ENCODE measurements around the gene SETBP1.
"Not testable (repeated sequence)": the region's sequence is repeated elsewhere in the genome, so short reads cannot be mapped to it uniquely, and the experiment has no call there.

The SETBP1 gene

DNA sequence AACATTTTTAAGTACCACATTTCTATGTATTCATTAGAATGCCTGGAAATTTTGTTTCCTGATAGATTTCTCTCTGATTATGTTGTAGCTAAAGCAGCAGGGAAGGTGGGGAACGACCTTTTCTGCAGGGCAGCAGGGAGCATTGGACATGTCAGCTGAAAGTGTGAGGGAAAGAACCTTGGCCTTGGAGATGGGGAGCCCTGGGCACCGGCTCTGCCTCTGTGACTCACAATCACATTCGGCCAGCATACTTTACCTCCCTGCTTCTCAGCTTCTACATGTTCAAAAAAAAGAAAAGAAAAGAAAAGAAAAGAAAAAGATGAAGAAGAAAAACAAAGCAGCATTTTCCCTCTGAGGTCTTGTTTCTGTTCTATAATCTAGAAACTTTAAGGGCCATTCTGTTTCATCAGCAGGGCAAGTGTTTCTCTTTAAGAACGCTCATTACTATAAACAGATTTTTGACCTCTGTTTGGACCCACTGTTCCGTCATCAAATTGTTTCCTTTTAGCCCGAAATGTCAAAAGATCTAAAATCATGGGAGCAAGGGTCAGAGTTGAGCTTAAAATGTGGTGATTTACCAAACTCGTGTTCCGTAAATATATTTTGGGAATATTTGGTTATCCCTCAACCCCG lies 27.9 kb downstream of the SETBP1 start:
- DNase-seq = no peak

DNA sequence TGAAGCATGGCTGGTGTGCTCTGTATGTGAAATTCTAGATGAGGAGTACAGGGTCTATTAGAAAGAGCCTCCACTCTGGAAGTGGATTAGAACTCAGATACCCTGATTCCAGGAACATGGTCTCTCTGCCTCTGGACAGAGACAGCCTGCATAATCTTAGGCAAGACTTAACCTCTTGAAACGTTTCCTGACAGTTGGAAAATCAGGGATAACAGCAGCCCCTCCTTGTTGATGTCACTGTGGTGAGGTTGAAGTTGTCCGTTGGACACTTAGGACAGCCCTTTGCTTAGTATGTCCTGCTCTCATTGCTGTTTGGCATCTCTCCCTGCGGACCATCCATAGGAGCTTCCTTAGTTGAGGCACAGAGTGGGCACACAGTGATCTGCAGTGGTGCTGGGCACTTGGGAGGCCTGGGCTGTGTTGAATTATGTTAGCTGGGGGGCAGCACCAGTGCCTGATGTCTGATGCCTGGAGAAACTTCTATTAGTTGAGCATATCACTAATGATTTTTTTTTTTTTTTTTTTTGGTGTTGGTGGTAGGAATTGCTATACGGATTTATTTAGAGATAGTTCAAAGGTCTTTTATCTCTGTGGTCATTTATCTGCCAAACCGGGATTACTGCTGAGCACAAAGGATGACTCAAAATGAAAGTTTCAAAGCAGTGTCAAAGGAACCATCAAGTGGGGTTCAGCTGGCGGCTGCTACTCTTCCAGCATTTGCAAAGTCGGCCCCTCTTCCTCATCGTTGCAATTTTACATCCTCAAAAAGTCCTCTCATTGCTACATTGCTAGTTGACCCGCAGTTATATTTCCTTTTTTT lies 28.8 kb downstream of the SETBP1 start:
- no peak for DNase-seq

DNA sequence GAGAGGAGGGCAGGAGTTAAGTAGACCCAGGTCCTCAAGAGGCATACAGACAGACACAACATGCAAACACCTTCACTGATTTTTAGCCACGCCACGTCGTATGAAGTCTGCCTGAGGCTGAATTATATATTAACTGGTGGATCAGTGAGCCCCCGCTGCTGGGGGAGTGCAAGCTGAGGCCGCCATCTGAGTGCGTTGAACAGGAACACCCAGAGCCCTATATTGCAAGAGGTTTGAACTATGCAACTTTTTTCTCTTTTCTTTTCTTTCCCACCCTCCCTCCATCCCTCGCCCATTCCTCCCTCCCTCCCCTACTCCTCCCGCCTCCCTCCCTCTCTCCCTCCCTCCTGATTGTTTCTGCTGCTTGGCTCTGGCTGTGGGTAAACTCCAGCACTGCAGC lies 30.2 kb downstream of the SETBP1 start:
- DNase-seq = no peak

DNA sequence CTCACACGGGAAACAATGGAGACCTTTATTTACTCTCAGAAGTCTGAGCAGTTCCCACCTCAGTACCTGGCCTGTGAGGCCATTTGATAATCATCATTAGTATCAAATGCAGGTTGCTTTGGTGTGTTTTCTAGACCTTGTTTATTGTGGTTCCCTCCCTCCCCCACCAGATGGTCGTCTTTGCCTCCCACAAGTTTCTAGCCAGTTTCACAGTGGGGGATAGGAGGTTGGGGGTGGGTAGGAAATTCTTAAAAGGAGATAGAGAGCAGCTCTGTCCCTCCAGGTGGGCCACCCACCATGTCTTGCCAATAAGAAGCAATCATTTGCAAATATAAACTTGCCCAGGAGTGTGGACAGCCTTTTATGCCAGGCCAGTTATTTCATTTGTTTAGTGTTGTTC lies 31.3 kb downstream of the SETBP1 start:
- DNase-seq = no peak

DNA sequence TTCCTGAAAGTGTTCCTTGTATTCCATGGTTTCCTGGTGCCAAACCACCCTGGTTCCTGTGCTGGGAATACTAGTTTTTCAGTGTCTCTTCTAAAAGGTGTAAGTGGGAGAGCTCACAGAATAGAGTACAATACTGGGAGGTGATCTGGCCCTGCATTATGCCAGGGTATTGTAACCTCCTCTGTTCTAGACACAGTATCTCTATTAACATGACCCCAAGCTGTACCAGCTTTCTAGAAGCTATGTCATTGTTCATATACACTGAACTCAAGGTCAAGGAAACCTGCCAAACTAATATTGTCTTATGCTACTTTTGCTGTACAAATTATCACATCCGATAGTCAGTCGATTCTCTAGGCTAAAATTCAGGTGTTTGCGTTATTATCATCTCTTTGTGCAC lies 32.7 kb downstream of the SETBP1 start:
- no peak for DNase-seq

DNA sequence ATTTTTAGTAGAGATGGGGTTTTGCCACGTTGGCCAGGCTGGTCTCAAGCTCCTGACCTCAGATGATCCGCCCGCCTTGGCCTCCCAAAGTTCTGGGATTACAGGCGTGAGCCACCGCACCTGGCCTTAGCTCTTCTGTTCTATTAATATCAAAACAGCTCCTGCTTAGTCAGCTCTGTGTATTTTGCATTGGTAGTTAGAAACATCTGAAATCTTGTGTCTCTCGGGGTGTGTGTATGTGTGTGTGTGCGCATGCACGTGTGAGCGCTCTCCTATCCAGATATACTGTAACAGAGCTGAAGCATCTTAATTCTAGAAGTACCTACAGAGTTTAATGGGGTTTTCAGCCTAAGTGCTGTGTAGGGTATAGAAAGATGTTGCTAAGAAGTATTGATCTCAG lies 33.7 kb downstream of the SETBP1 start:
- DNase-seq = no peak

DNA sequence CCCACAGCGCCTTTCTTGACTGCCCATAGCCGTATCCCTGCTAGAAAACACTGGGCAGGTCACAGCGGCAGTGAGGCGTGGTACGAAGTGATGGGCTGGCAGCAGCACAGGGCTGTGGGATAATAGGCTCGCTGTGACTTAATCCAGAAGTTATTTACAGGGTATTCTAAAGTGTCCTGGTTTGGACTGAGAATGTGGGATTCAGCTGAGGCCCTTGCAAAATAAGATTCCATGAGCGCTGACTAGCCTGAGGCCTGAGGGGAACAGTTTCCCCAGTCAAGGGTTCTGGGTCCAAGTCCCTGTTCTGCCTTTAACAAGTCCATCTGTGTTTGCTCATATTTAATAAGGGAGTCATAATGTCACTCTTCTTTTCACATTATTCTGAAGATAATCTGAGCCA lies 34.6 kb downstream of the SETBP1 start:
- DNase-seq = no peak

DNA sequence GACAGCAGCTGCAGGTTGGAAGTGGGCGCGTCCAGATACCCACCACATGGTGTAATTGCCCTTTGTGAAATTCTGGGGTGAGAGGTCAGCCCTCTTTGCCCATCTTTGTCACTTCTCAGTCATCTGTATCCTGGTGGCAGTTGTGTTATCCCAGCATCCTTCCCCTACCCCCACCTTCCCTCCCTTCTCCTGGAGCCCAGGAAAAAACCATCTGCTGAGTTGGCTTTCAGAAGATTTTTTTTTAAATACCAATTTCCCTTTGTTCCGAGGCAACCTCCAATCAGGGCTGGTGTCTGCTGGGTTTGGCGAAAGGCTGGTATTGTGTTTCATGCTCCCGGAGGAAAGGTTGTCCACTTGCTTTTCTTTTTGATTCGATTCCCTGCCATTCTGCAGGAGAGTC lies 35.2 kb downstream of the SETBP1 start:
- DNase-seq = no peak

DNA sequence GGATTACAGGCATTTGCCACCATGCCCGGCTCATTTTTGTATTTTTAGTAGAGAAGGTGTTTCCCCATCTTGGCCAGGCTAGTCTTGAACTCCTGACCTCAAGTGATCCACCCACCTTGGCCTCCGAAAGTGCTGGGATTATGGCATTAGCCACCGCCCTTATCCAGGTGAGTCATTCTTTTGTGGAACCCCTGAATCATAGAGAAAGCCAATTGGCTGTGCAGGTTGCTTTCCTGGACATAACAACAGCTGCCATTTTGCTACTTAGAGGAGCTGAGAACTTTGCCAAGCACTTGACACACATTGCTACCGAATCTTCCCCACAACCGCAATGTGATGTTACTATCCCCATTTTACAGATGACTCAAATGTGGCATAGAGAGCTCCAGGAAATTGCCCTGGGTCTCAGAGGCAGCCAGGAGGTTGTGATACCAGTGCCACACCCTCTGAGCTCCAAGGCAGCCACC lies 36.0 kb downstream of the SETBP1 start:
- DNase-seq = no peak

DNA sequence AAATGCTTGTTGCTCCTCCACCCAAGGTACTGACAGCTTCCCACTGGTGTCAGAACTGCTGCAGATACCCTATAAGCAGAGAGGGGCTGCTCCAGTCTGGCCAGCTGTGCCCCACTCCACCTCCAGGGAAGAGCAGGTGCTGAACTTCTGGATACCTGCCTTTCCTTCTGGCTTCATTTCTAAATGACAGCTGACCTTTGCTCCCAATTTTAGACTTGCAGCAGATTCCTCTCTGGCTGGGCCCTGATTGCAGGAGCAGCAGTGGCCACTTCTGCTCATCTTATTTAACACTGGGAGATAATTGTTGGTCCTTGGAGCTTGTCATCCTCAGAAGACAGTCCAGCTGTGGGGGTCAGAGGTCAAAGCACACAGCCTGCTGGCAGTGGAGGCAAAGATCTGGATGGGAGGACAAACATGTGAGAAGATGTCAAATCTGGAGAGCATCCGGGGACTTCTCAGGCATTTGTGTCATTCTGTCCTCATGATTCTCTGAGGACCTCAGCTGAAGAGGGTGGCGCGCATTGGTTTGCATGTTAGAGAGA lies 38.9 kb downstream of the SETBP1 start:
- no peak for DNase-seq

DNA sequence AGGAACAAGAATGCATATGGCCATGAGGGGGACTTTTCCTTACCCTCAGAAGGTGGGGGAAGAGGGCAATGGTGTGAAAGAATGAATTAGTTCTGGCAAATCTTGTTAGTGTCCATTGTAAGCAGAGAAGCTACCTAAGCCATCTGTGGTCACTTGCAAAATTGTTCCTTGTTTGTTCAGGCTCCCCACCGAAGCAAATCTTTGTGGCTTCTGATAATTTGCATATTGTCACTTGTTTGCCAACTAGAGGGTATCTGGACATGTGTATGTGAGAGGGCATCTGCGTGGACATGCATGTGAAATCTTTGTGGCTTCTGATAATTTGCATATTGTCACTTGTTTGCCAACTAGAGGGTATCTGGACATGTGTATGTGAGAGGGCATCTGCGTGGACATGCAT lies 41.1 kb downstream of the SETBP1 start:
- DNase-seq = not testable (repeated sequence)

DNA sequence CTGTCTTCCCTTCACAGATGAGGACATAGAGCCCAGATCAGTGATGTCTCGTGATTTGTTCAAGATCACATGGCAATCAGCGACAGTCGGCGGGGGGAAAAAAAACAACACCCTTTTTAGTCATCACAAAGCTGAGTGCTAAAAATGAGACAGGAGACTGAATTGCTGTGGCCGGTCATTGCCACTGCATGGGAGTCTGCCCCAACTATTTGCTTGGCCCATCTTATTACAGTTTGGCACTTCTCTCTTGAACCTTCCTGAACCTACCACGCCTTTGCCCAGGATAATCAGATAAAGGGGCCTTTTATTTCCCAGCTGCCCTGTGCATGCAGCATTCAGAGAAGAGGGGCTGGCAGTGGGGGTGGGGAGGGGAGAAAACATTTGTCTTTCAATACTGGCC lies 42.7 kb downstream of the SETBP1 start:
- DNase-seq = no peak

DNA sequence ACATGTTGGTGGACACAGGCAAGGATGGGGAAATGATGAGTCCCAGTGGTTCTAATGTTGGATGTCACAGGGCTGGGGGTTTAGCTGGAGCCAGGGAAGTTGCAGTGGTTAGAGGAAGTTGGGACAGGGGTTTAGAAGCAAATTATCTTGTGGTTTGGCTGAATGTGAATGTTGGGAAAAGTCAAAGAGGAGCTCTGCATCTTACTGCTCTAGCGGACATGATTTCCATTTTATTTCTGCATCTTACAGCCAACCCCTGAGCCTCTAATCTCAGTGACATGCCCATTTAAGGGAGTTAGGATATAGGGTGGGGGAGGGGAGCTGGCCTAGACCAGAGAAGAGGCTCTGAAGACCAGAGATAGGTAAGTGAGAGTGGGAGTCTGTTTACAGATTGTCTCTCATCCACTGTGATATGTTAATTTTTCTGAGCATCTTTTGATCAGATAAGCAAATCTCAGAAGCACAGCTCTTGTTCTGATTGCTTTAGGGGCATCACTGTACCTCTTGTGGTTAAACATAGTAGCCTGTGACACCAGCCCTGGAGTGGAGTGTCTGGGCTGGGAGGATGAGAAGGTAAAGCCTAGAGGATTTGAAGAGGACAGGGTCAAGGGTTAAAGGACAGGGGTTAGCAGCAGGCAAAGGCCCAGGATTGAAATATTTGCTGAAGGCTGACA lies 43.6 kb downstream of the SETBP1 start:
- DNase-seq = no peak

DNA sequence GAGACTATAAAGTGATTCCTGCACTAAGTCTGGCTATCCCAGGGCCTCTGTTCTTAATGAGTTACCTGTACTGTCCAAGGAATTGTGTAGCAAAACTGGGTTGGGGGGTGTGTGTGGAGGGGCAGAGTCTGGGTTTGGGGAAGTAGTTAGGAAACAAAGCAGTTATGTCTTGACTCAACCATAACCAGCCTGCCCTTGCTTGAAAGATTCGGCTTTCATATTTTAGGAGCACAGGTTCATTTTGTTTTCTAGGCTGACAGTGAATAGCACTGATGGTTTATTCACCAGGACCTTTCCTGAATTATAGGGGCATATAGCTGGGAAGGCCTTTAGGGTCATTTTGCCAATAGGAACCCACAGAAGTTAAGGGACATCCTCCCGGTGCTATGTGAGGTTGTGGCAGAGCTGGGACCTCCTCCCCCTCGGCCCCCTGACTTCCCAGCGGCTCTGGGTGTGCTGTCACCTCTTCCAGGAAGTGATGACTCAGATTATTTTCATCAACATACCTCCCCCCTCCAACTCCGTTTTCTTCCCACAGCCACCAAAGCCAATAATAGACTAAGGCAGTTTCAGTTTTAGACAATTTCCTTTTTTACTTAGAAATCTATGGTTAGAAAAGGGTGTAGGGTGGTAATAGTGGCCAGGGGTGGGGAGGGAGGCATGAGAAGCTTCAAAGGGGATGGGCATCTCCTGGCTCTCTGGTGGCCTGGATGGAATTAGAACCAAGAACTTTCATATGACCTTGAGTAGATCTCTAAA lies 44.8 kb downstream of the SETBP1 start:
- DNase-seq = no peak

DNA sequence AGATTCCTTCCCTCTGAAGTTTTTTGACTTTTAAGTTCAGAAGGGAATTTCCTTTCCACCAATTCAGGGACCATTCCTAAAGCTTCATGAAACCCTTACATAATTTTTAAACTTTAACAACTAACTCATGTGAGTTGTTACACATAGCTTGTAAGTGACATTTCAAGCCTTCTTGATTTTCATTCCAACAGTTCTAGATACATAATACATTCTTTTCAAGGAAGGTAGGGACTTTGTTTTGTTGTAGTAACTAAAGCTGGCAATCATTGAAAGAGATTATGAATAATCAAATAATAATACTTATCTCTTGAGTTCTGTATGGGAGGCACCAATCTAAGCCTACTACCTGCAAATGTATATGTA lies 45.4 kb downstream of the SETBP1 start:
- no peak for DNase-seq

DNA sequence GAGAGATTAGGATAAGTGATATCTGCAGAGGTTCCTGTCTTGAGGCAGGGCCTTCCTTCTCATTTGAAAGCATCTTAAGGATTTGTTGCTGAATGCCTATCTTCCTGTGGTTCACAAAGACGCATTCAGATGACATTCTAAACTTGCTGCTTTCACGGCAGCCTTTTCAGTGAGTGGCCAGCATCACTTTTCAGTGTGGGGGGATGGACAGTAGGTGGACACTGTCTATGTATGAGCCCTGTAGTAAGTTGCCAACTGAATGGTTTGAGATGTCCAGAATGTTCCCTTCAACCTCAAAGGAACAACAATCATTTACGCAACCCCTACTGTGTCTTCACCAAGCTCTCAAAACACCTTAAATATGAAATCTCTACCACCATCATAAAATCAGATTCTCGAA lies 46.6 kb downstream of the SETBP1 start:
- DNase-seq = no peak

DNA sequence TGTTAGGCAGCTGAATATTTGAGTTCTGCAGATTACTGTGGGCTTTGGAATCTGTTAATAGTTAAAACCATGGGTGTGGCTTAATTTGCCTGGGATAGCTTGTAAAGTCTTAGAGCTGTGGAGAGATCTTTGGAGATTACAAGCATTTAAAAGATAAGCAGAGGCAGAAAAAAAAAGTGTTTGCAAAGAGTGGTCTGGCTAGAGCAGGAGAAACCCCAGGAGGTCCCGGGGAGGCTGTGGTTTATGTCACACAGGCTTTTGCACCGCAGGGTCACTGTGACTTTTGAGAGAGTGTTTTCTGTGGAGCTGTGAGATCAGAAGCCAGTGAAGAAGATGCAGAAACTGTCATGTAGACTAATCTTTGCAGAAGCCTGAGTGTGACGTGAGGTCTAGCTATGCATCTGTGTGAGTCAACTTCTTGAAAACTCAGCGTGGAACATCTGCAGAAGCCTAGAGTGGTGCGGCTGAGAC lies 49.0 kb downstream of the SETBP1 start:
- DNase-seq = no peak

DNA sequence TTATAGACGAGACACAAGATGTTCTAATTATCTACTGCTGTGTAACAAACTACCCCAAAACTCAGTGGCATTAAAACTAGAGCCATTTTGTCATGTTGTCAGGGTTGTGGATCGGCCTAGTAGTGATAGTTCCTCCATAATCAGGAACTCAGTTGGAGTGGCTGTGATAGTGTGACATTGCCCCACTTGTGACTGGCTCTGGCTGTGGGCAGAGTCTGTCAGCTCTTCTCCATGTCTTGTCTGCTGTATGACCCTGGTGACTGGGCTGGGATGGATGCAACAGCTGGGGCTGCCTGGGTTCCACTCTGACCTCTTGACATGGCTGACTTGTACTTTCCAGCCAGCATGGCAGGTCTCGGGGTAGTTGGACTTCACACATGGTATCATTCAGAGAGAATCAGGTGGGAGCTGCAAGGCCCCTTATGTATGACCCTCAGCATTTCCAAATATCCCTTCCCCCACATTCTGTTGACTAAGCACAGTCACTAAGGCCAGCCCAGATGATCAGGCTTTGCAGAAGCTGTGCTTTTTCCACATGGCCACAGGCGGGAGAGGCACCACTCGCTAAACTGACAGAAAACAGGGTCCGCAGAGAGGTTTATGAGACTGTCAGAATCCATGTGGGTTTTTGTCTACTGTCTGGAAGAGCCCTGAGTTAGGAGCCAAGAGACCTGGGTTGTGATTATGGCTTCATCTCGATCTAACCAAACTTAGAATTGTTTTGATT lies 50.3 kb downstream of the SETBP1 start:
- no peak for DNase-seq

DNA sequence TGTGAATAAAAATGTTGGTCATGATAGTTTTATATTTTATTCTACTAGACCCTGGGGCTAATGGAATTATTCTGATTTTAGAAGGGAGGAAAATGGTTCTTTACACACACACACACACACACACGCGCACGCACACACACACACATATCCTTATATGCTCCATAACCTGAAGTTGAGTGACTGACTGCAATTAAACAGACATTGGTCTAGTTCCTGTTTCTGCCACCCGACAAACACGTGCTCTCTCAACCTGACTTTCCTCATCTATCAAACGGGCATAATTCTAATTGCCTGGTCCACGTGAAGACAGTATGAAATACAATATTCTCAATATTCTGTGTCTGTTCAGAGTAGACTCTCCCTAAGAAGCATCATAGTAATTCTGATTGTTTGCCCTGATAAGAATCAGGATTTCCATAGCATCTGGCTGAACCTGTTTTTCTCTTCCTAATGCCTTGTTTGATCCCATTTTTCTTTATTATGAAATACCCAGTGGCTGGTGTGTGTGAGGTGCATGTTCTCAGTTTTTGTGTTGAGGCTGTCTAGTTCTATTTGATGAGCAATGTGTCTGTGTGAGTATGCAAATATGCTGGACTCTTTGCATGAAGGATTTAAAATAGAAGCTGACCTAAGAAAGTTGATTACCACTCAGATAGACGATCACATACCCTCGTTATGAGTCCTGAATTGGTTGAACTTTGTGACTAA lies 51.0 kb downstream of the SETBP1 start:
- DNase-seq = no peak

DNA sequence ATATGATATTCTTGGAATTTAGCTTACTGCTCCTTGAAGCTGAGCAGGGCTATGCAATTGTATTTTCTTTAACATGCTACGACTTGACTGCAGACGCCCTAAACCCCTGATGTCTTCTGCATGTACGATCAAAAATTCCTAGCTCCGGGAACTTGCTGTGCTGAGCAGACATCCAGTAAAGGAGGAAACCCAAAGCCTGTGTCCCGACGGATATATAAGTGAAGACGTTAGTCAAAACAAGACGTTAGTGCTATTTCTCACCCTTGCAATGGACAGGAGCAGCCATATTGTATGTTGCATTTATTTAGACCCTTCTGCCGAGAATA lies 51.5 kb downstream of the SETBP1 start:
- no peak for DNase-seq

DNA sequence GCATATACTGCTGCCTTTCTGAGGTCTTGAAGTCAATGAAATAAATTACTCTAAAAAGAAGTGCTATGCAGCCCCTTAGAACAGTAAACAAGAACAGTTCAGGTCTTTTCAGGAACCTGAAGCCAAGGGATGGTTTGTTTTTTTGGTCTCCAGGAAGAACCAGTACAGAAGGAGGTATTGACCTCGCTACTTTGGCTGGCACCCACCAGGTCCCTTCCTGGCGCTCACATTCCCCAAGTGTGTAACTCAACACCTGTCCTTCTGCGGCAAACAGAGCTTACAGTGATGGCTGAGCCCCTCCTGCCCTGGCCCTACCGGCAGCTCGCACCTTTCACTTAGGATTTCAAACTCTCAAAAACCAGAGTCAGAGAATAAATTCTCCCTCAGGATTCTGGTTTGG lies 51.9 kb downstream of the SETBP1 start:
- no peak for DNase-seq

All from 8988T (cell line).